ENCODE data around the gene FAM53B.

Gene FAM53B

DNA sequence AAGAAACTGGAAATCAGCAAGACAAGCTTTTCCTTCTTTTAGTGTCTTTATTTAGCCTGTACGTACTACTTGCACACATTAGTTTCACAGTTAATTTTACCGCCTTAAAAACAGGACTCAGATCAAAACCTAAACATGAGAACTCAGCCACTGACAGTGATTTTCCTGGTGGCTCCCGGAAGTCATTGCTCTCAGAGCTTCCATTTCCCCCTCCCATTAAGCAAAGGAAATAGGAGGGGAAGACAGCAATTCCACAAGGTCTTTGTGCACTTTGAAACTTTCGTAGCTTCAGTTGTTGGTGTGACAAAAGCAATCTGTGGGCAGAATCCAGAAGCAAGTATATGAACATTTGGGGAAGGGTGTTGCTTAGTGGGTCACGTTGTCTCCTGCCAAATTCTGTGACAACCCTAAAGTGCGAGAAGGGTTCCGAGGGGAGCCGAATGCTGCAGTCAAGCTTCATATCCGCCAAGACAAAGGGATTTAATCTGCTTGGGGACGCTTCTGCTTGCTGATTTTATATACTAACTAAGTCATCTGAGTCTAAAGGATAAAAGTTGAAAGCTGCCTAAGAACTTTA, 30.4 kb downstream of the FAM53B start:
- TF ChIP-seq, protein P1, sequence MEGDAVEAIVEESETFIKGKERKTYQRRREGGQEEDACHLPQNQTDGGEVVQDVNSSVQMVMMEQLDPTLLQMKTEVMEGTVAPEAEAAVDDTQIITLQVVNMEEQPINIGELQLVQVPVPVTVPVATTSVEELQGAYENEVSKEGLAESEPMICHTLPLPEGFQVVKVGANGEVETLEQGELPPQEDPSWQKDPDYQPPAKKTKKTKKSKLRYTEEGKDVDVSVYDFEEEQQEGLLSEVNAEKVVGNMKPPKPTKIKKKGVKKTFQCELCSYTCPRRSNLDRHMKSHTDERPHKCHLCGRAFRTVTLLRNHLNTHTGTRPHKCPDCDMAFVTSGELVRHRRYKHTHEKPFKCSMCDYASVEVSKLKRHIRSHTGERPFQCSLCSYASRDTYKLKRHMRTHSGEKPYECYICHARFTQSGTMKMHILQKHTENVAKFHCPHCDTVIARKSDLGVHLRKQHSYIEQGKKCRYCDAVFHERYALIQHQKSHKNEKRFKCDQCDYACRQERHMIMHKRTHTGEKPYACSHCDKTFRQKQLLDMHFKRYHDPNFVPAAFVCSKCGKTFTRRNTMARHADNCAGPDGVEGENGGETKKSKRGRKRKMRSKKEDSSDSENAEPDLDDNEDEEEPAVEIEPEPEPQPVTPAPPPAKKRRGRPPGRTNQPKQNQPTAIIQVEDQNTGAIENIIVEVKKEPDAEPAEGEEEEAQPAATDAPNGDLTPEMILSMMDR (IDR thresholded peaks at IDR 0.05; ENCODE audit: low read depth, low read length, missing control alignments), result peak; percentile 2
- no peak overlapping the region for H3K4me3 ChIP-seq (ENCODE audit: low read depth, low read length)
- no peak for DNase-seq (ENCODE audit: low read depth)

DNA sequence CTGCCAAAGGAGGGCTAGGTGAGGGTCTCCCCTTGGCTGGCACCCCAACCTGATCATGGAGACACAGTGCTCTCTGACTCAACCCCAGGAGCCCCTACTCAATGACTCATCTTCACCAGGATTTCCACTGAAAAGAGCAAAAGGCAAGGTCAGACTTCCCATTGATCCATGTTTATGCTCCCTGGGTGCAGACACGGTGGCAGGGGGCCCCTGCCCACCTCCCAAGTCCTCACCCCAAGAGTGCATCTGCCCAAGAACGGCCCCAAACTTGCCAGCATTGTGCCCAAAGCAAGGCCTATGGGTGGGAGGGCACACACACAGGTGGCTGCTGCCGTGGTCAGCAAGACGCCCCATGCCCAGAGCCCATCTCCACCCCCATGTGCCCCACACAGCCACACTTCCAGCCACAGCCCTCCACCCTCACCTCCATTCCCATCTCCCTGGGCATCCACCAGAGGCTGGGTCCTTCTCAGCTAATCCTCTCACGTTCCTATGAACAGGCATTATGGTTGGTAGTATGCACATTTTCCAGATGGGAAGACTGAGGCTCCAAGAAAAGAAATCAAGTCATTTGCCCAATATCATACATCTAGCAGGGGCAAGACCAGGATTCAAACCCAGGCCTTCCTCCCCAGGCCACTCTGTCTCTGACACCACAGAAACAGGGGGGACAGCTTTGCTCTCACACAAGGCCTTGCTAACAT, 31.3 kb downstream of the FAM53B start:
- TF ChIP-seq, protein P1 (IDR thresholded peaks at IDR 0.05; ENCODE audit: low read depth, low read length, missing control alignments), result no peak
- no peak overlapping the region for H3K4me3 ChIP-seq (ENCODE audit: low read depth, low read length)
- DNase-seq (ENCODE audit: low read depth), result no peak

DNA sequence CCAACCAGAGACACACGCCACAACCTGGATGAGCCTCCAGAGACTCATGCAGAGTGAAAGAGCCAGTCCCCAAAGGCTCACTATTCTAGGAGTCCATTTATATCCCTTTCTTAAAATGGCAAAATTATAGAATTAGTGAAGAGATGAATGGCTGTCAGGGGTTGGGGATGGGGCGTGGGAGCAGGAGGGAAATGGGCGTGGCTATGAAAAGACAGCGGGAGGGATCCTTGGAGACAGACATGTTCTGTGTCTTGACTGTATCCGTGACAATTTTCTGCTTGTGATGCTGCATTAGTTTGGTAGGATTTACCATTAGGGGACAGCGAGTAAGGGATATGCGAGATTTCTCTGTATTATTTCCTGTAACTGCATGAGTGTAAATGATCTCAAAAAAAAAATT, 33.0 kb downstream of the FAM53B start:
- no peak for DNase-seq (ENCODE audit: low read depth)
- H3K4me3 ChIP-seq (ENCODE audit: low read depth, low read length), result no peak overlapping the region
- TF ChIP-seq, protein P1 (IDR thresholded peaks at IDR 0.05; ENCODE audit: low read depth, low read length, missing control alignments), result no peak

DNA sequence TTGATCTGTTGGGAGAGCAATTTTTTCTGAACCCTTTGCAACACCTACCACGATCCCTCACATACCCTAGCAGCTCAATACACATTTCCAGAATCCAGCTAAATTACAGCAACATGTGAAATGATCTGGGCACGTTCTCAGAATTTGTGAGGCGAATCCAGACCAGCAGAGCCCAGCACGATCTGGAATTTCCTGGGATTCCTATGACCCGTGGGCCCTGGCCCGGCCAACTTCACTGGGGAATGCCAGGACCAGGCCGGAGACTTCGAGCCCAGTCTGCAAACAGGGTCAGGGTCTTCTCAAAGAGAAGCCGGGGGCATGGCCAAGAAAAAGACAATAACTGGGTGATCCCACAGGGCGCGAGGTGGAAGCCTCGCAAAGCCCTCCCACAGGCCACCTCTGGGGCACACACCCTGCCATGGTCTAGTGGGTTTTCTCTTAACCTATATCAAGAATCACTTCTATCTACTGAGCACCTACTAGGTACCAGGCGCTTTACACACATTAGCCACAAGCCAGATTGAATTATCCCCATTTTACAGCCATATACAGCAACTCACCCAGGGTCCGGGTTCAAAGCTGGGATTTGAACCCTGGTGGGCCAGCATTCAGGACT, 33.8 kb downstream of the FAM53B start:
- TF ChIP-seq, protein P1 (IDR thresholded peaks at IDR 0.05; ENCODE audit: low read depth, low read length, missing control alignments), result no peak
- DNase-seq (ENCODE audit: low read depth), result no peak
- H3K4me3 ChIP-seq (ENCODE audit: low read depth, low read length), result no peak overlapping the region

DNA sequence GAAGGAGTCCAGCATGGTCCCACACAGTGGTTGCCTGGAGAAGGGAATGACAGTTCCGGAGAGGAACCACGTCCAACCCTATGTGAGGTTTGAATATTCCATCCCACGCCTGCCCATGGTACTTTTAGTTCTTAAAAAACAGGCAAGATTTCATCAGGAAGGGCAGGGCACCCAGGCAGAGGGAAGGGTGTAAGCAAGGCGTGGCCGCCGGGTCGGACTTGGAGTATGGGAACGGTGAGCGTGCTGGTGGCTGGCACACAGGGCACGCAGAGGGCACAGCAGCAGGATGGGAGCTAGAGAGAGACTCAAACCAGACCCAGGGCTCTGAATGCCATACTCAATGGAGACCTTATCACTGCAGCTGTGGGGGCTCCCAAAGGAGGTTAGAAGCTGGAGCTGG, 34.3 kb downstream of the FAM53B start:
- TF ChIP-seq, protein P1 (IDR thresholded peaks at IDR 0.05; ENCODE audit: low read depth, low read length, missing control alignments), result no peak
- DNase-seq (ENCODE audit: low read depth), result no peak
- no peak overlapping the region for H3K4me3 ChIP-seq (ENCODE audit: low read depth, low read length)

DNA sequence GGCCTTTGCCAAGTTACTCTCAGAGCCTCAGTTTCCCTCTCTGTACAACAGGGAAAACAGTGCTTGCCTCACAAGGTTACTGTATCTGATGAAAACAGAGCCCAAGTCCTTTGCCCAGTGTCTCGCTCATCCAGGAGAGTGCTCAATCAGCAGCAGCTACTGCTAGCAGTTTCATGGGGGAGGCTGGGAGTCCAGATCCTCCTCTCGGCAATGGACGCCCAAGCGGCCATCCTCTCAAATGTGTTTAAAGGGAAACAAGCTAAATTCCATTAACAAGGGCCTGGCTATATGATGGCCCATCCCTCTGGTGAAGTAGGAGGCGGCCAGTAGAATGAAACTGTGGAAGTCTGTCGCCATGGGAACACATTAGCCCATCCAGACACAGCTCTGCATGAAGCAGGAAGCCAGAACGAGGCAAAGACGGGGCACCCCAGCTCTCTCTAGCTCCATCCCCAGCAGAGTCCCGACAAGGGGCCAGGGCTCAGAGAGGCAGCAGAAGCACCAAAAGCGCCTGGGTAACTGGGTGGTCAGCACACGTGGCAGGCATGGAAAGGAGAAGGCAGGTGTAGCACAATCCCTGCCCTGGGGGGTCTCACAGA, 35.2 kb downstream of the FAM53B start:
- no peak for DNase-seq (ENCODE audit: low read depth)

More for the DNA sequence above, 35.2 kb downstream of the FAM53B start:
- TF ChIP-seq, protein P1 (IDR thresholded peaks at IDR 0.05; ENCODE audit: low read depth, low read length, missing control alignments), result no peak
- H3K4me3 ChIP-seq (ENCODE audit: low read depth, low read length), result no peak overlapping the region

All from GM12864 (cell line).